OCI-LY7 (cell line): ENCODE measurements around the gene BLTP2. TPM values are rescaled to one million over a fixed set of nuclear protein-coding genes. Genes with fewer than 3 reads are reported as not detected.

Experiments
- BruUV-seq: library from RNA; stranded (reverse); fragments of 400-500 nt; replicated peaks from 2 replicates; lab custom pipeline; 2021; lab: Mats Ljungman, UMichigan
- CTCF ChIA-PET: fragments of 300-600 bp; sonication (Branson Sonifier 250); formaldehyde crosslinking; loops from one replicate; lab custom pipeline; 2022; ENCODE audit warnings: antibody characterized with exemption; ENCODE audit not compliant: unreplicated experiment; lab: Charles Lee
- POLR2A ChIA-PET: fragments of 300-600 bp; sonication (Branson Sonifier 250); formaldehyde crosslinking; loops from one replicate; lab custom pipeline; 2022; ENCODE audit warnings: antibody characterized with exemption; lab: Charles Lee
- DNase-seq: peaks from one replicate; pipeline ENCODE4 v3.0.0-alpha.2; 2015; ENCODE audit warnings: low spot score
- H2AFZ ChIP-seq: fragments of 200-600 bp; sonication (generic), shearing (Covaris generic); 2 replicates; pipeline ENCODE4 v1.6.1; 2014; ENCODE audit warnings: mild to moderate bottlenecking, antibody characterized with exemption, low read length, moderate library complexity
- H3K27ac ChIP-seq: fragments of 200-600 bp; sonication (generic); 2 replicates; pipeline ENCODE4 v1.5.1; 2014; ENCODE audit warnings: mixed run types, low read depth, mild to moderate bottlenecking, moderate library complexity, low read length, inconsistent platforms; ENCODE audit not compliant: poor library complexity, severe bottlenecking
- H3K36me3 ChIP-seq: fragments of 200-600 bp; sonication (generic); 2 replicates; pipeline ENCODE4 v1.6.1; 2014; ENCODE audit warnings: mild to moderate bottlenecking, antibody characterized with exemption, low read length, moderate library complexity, mixed read lengths; ENCODE audit not compliant: insufficient read depth
- H3K4me1 ChIP-seq: fragments of 200-600 bp; sonication (generic); 2 replicates; pipeline ENCODE4 v1.5.1; 2014; ENCODE audit warnings: mild to moderate bottlenecking, low read length; ENCODE audit not compliant: insufficient read depth, poor library complexity, severe bottlenecking
- H3K4me2 ChIP-seq: fragments of 200-600 bp; sonication (generic); 2 replicates; pipeline ENCODE4 v1.6.1; 2014; ENCODE audit warnings: mild to moderate bottlenecking, low read length
- H3K4me3 ChIP-seq: fragments of 200-600 bp; sonication (generic); 2 replicates; pipeline ENCODE4 v1.5.1; 2014; ENCODE audit warnings: mild to moderate bottlenecking, low read depth, low read length; ENCODE audit not compliant: poor library complexity, severe bottlenecking
- H3K79me2 ChIP-seq: fragments of 200-600 bp; sonication (generic); 2 replicates; pipeline ENCODE4 v1.6.1; 2016; ENCODE audit warnings: low read depth, mild to moderate bottlenecking, low read length, moderate library complexity, mixed read lengths; ENCODE audit not compliant: insufficient read depth
- H3K9me2 ChIP-seq: fragments of 200-600 bp; sonication (generic); 2 replicates; pipeline ENCODE4 v1.6.1; 2016; ENCODE audit warnings: mild to moderate bottlenecking, low read length, mixed read lengths; ENCODE audit not compliant: insufficient read depth
- H3K9me3 ChIP-seq: fragments of 200-600 bp; sonication (generic); 2 replicates; pipeline ENCODE4 v1.6.1; 2014; ENCODE audit warnings: mild to moderate bottlenecking, mixed run types, low read length, mixed read lengths
- H4K20me1 ChIP-seq: fragments of 200-600 bp; sonication (generic); 2 replicates; pipeline ENCODE4 v1.6.1; 2014; ENCODE audit warnings: mild to moderate bottlenecking, antibody characterized with exemption, low read length, moderate library complexity, mixed read lengths; ENCODE audit not compliant: insufficient read depth
- CTCF ChIP-seq: fragments of 200-600 bp; sonication (generic); conservative IDR thresholded peaks from 2 replicates; pipeline ENCODE4 v1.5.1; 2014; ENCODE audit warnings: mild to moderate bottlenecking, antibody characterized with exemption, low read length, moderate library complexity, mixed read lengths
- EZH2phosphoT487 ChIP-seq: fragments of 200-600 bp; sonication (generic); IDR thresholded peaks from 2 replicates; pipeline ENCODE4 v1.6.1; 2018; ENCODE audit warnings: low read depth, borderline replicate concordance, mild to moderate bottlenecking, mixed run types, antibody characterized with exemption, low read length, moderate library complexity, mixed read lengths
- intact Hi-C: fragments of 100-400 bp; cut with micrococcal nuclease; formaldehyde crosslinking; loops from one replicate; pipeline ENCODE4 v1.10.0; 2022; ENCODE audit not compliant: unreplicated experiment
- total RNA-seq, 2 experiments: library from RNA; depleted of rRNA in 1 of 2; stranded (reverse); fragments of >200 nt in 1 of 2; shearing (Covaris generic) in 1 of 2; gene quantifications; 2 replicates each; pipeline ENCODE4 v1.2.3, GENCODE V29; 2014 to 2022

The BLTP2 gene
- total RNA-seq, 2 experiments from 2014 or later = 147 to 185 TPM

- Histone ChIP-seq H3K4me1 (peaks cover 13% of the 10 kb centered on the region), H2AFZ (no peak overlapping the region), H4K20me1 (no peaks in the 10 kb centered on the region), H3K4me3 (no peak overlapping the region), H3K9me3 (no peaks in the 10 kb centered on the region), H3K79me2 (no peaks in the 10 kb centered on the region), H3K27ac (no peak overlapping the region), H3K9me2 (no peaks in the 10 kb centered on the region), H3K36me3 (peaks cover 92% of the 10 kb centered on the region), H3K4me2 (no peak overlapping the region)
- intact Hi-C loops = loop anchor here (10.0 kb wide), 1 partner anchor 58 kb away; no protein-coding TSS in a partner anchor
- ChIA-PET CTCF (no interaction called here), POLR2A (no interaction called here)
- TF ChIP-seq CTCF (no peak), EZH2phosphoT487 (no peak)
- BruUV-seq = no TSS peak
- no peak for DNase-seq
Measured at GRCh38 chr17:28626818-28627217, 18.1 kb downstream of the BLTP2 start.

DNA sequence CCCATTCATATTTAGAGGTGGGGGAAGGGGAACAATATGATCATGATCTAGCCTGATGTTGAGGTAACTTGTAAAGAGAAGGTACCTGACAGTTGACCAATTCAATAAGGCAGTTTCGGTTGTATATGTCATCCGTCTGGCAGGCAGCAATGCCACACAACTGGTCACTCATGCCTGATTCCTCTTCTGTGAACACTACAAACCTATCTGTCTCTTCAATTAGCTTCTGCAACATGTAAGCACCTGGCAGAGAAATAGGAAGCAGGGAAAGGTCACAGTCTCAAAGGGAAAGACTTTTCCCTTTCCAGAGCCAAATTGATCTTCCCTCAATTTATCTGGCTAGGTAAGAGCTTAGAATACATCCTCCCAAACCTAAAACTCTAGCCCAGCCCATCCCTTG is 20.8 kb downstream of the BLTP2 start:
- Histone ChIP-seq H3K4me2 (peak overlapping the region; percentile 15; the same call in 1 of the 2 replicates), H4K20me1 (no peaks in the 10 kb centered on the region), H3K4me1 (peaks cover 13% of the 10 kb centered on the region), H3K79me2 (no peaks in the 10 kb centered on the region), H3K4me3 (no peak overlapping the region), H3K36me3 (peaks cover 95% of the 10 kb centered on the region), H3K9me3 (no peaks in the 10 kb centered on the region), H3K9me2 (no peaks in the 10 kb centered on the region), H2AFZ (no peak overlapping the region), H3K27ac (peak overlapping the region; percentile 42)
- CTCF ChIA-PET = no interaction called here
- DNase-seq = peak; percentile 64
- intact Hi-C loops = loop anchor here (10.0 kb wide), 1 partner anchor 61 kb away; no protein-coding TSS in a partner anchor
- no peak for TF ChIP-seq CTCF
- TF ChIP-seq EZH2phosphoT487 = no peak
- no TSS peak for BruUV-seq
- POLR2A ChIA-PET = interaction anchor here (0.8 to 0.9 kb wide), 2 partner anchors 11 to 121 kb away, joined by 3 to 5 read pairs; no protein-coding TSS in a partner anchor

- Histone ChIP-seq H3K79me2 (no peaks in the 10 kb centered on the region), H2AFZ (no peak overlapping the region), H3K4me2 (0 out of 2 replicates have a peak overlapping the region, but pooled peaks have one; percentile 15), H4K20me1 (no peaks in the 10 kb centered on the region), H3K9me2 (no peaks in the 10 kb centered on the region), H3K4me3 (no peak overlapping the region), H3K27ac (peak overlapping the region; percentile 42), H3K9me3 (no peaks in the 10 kb centered on the region), H3K4me1 (peaks cover 13% of the 10 kb centered on the region), H3K36me3 (peaks cover 97% of the 10 kb centered on the region)
- BruUV-seq = no TSS peak
- ChIA-PET CTCF (no interaction called here), POLR2A (no interaction called here)
- intact Hi-C loops = loop anchor here (10.0 kb wide), 1 partner anchor 61 kb away; no protein-coding TSS in a partner anchor
- TF ChIP-seq EZH2phosphoT487 (no peak), CTCF (no peak)
- DNase-seq = no peak
Measured at GRCh38 chr17:28623696-28624095, 21.3 kb downstream of the BLTP2 start.
